Renal pelvis (tissue), 4 donors: ENCODE data around the gene METTL2B. TPM values are rescaled to one million over a fixed set of nuclear protein-coding genes. Genes with fewer than 3 reads are reported as not detected.
"Not testable (repeated sequence)": the region's sequence is repeated elsewhere in the genome, so short reads cannot be mapped to it uniquely, and the experiment has no call there.

Experiments used
- DNase-seq: peaks from one replicate; pipeline ENCODE4 v3.0.0-alpha.2; 2013
- polyA plus RNA-seq, 3 donors: library from polyadenylated mRNA; unstranded; fragments of 120-200 nt; gene quantifications; one replicate each; pipeline ENCODE4 v1.2.1, GENCODE V29; 2013; ENCODE audit not compliant: insufficient read length in 3 of 3

The METTL2B gene
- polyA plus RNA-seq, 3 donors = 19.5 to 35.5 (median 26.2) TPM

DNA sequence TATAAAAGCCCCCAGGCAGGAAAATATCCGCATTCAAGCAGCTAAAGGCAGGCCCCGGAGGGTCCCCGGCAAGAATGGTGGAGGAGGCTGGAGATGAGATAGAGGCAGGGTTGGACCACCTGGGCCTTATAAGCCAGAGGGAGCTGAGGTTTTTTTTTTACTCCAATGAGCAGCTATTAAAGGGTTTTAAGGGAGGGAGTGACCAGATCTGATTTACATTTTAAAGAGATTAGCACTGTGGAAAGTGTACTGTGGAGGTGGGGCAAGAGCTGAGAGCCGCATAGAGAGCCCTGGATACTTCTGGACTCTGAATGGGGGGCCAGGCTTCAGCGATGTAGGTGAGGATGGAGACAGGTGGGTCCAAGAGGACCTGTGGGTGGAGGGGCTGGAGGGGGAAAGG, 40.5 kb downstream of the METTL2B start:
- not testable (repeated sequence) for DNase-seq

DNA sequence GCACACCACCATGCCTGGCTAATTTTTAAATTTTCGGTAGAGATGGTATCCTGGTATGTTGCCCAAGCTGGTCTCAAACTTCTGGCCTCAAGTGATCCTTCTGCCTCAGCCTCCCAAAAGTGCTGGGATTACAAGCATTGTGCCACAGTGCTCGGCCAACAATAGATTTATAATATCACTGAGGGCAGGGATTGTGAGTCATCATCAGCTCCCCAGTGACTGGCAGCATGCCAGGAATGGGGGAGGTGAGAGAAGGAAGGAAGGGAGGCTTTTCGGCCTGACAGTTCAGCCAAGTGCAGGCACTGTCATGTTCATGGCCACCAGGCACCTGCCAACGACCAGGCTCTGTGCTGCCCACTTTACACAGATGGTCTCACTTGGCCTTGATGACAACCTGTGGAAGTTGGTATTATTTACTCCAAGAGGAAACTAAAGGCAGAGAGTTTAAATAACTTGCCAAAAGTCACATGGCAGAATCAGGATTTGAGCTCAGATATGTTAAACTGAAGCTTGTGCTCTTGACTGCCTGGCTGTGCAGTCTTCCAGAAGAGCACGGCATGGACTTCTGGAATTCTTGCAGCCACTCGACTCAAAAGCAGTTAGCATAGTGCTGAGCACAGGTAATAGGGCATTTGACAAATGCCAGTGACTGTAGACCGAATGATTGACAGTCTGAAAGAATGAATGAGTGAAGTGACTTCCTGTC, 46.8 kb downstream of the METTL2B start:
- not testable (repeated sequence) for DNase-seq

DNA sequence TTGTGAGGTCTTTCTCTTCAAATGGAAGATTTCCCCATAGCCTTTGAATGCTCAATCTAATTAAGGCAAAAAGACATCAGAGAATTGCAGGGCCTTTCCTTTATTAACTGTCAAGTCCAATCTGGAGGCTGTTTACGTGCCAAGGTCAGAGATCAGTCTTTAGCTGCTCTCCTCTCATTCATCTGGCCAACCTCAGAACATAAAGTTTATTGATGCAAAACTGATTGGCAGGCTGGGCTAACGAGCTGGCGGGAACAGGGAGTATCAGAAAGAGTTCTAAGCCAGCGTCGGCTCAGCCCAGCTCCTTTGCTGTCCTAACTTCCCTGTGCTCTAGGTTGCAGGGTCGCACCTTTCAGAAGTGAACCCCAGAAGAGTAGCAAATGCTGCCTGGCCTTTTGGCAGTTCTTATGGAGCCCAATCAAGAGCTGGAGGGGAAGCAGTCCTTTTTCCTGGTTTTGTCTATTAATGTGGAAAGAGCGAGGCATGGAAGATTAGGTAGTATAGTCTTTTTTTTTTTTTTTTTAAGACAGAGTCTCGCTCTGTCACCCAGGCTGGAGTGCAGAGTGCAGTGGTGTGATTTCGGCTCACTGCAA, 47.5 kb downstream of the METTL2B start:
- not testable (repeated sequence) for DNase-seq

DNA sequence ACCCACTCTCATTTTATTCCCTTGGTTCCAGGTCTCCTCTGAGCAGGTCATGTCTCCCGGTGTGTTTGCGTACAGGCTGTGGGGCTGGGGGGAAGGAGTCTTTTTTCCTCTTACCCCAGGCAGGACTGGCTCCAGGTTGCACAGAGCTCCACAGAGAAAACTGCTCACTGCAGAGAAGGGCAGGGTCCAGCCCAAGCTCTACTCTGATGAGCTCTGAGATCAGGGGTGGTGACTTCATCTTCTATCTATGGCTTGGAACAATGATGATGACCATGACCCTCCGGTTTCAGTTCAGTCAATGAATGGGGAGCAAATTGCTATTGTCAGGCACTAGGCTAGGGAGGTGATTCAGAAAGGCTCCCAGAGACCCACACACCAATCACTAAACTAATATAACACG, 49.0 kb downstream of the METTL2B start:
- DNase-seq = not testable (repeated sequence)

DNA sequence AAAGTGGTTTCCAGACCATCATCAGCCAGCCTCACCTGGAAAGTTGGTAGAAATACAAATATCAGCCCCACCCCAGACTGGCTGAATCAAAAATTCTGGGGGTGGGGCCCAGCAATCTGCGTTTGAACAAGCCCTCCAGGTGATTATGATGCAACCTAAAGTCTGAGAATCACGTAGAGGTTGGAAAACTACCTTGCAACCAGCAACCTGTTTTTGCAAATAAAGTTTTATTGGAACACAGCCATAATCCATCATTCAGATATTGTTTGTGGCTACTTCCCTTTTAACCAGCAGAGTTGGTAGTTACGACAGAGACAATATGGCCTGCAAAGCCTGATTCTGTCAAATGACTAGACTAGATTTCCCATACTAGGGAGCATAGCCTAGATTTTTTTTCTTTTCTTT, 49.5 kb downstream of the METTL2B start:
- not testable (repeated sequence) for DNase-seq

DNA sequence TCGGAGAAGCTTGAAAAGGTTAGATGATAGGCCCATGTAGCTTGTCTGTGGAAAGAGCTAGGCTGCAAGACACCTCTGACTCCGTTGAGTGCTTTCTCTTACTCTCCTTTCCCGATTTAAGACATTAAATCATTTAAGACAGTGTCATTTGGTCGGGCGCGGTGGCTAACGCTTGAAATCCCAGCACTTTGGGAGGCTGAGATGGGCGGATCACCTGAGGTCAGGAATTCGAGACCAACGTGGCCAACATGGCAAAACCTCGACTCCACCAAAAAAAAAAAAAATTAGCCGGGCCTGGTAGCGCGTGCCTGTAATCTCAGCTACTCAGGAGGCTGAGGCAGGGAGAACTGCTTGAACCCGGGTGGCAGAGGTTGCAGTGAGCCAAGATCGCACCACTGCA, 52.6 kb downstream of the METTL2B start:
- DNase-seq = not testable (repeated sequence)

DNA sequence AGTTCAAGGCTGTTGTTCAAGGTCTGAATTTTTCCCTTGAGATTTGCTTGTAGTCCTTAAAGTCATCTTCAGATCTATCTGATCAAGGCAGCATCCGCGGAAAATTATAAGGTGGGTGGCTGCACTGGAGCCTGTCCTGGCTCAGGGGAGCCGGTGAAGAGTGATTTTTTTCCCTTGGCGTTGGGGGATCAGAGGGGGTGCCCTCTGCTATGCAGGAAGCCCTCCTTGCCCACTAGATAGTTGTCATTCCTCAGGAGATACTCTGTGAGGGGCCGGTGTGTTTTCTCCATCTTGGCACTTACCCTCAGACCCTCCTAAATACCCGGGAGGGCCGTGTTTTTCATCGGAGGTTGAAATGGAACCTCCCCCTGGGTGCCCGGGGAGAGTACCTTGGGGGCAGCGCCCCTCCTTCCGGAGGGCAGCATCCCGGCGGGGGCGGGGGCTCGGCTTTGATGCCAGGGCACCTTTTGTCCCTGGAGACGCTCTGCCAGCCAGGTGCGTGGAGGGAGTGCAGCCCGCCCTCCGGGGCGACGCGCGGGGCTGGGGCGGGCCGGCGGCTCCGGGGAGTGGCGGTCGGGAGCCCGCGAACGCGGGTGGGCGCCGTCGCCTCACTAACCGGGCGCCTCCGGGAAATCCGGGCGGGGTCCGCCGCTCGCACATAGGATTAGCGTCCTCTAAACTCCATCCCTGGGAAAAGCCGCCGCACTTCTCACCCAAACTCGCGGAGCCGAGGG, 53.7 kb downstream of the METTL2B start:
- DNase-seq = not testable (repeated sequence)

DNA sequence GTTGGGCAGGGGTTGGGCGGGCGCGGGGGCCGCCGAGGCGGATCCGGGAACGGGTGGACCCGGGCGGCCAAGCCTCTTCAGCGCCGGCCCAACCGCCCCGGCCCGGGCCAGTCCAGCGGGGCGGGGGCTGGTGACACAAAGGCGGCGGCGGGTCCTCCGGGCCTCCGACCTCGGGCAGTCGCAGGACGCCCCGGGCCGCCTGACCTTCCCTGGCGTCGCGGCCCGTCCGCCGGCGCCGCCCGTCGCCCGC, 54.2 kb downstream of the METTL2B start:
- DNase-seq = no peak

DNA sequence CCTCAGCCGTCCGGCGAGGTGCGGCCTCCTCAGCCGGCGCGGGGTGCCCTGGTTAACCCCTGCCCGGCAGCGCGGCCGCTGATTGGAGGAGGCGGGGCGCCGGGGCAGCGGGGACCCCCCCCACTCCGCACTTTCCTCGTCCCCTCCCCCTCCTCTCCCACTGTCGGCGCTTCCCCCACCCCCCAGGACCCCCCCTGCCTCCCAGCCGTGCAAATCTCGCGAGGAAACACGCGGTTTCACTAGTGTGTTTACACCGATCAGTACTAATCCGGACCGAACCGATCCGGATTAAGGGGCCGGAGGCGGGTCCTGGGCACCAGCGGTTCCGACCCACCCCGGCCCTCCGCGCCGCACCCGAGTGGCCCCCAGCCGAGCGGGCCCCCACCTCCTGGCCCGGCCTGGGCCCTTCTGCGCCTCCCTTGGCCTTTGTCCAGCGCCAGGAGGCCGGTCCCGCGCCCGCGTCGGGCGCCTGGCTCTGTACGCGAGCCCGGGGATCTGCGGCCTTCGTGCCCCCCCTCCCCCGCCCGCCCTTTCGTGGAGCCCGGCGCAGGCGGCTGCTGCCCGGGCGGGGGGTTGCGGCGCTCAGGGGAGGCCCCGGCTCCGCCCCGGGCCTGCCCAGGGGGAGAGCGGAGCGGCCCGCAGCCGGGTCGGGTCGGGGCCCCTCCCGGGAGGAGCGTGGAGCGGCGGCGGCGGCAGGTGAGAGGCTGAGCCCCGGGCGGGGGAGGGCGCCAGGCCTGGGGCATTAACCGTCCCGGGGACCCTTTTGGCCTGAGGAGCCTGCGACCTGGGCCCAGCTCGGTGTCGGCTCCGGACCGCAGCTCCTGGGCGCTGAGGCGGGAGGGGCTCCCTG, 54.8 kb downstream of the METTL2B start:
- peak; percentile 55 for DNase-seq

DNA sequence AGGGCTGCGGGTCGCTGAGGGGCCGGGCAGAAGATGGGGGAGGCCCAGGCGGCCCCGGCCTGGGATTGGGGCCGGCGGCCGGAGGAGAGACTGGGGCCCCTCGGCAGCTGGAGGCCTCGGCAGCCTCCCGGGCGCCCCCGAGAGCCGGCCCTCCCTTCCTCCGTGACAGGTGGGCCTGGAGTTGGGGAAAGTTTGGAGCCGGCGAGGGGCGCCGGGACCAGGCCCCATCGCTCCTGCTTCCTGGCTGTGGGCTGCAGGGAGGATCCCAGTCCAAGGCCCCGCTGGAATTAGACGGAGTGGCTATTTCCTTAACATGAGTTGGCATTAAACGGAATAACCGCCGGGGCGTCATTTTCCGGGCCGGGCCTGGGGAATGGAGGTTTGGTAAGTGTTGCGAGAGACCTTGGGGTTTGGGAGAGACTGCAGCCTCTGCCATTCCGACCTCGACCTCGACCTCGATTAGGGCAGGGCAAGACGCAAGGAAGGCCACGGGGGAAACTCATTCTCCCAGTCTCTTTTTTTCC, 55.5 kb downstream of the METTL2B start:
- DNase-seq = not testable (repeated sequence)

DNA sequence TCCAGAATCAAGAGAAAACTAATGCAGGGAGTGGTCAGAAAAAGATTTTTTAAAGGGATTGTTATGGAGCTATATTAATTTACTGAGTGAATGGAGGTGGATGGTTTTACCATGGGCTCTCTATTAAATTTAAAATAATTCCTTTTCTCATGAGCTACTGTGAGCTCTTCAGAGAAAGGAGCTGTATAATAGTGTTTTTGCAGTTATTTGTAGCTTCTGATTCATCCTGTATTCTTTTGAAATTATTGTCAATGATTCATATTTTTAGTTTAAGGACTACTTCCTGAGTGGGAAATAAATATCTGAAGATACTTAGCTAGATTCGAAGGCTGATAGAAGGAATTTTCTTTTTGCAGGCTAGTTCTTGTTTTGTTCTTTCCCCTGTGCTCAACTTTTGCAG, 56.4 kb downstream of the METTL2B start:
- DNase-seq = not testable (repeated sequence)

DNA sequence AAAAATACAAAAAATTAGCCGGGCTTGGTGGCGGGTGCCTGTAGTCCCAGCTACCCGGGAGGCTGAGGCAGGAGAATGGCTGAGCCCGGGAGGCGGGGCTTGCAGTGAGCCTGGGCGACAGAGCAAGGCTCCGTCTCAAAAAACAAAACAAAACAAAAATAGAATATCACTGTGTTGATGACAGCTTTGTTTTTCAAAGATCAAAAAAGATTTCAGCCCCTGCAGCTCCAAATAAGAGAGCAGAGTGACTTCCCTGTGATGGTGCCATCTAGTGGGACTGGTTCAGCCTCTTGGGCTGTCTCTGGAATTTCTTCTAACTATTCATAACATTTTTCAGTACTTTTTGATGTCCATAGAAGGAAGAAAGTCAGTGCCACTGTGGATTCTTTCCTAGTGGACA, 60.9 kb downstream of the METTL2B start:
- not testable (repeated sequence) for DNase-seq

DNA sequence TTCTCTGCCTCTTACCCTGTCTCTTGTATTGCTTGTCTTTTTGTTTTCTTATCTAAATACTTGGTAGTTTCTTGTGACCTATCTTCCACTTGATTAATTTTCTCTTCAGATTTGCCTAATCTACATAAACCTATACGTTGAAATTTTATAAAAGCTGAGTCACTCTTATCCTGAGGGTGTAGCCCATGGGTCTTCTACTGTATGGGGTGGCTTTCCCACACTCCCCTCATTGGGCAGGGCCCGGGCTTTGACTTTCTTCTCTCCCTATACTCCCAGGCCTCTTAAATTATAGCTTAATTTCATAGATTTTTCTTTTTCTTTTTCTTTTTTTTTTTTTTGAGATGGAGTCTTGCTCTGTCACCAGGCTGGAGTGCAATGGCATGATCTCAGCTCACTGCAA, 66.0 kb downstream of the METTL2B start:
- DNase-seq = not testable (repeated sequence)

DNA sequence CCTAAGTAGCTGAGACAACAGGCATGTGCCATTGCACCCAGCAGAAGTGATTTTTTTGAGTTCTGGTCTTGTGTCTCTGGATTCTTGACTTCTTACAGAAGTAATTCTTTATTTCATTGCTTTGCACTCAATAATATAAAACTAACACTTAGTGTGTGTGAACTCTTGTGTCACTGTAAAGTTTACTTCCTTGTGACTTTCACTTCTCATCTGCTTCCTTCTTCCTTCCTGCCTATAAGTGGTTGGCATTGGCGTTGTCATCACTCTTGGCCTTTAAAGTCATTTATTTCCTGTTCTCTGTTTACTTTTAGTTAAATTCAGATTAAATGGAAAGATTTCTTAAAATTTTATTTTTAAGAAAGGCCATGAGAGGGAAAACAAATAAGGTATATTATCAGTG, 66.8 kb downstream of the METTL2B start:
- DNase-seq = not testable (repeated sequence)

DNA sequence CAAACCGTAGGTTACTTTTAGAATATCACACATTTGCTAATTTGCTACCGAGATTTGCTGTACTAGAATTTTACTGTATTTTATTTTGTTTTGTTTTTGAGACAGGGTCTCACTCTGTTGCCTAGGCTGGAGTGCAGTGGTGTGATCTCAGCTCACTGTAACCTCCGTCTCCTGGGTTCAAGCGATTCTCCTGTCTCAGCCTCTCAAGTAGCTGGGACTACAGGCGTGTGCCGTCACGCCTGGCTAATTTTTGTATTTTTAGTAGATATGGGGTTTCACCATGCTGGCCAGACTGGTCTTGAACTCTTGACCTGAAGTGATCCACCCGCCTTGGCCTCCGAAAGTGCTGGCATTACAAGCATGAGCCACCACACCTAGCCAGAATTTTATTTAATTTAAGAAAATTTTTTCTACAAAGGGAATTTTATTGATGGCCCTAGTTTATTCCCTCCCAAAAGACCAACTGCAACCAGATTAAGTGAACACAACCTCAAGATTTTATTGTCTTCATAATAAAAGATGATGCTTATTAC, 69.8 kb downstream of the METTL2B start:
- DNase-seq = not testable (repeated sequence)

DNA sequence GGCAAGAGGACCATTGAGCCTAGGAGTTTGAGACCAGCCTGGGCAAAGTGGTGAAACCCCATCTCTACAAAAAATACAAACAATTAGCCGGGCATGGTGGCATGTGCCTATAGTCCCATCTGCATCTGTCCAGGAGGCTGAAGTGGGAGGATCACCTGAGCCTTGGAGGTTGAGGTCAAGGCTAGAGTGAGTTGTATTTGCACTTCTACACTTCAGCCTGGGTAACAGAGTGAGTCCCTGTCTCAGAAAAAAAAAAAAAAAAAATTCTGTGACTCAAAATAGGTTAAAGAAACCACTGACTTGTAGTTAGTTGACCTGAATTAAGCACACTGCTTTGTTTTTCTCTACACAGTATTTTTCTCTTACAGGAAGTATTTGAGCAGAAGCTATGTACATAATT, 74.4 kb downstream of the METTL2B start:
- no peak for DNase-seq

DNA sequence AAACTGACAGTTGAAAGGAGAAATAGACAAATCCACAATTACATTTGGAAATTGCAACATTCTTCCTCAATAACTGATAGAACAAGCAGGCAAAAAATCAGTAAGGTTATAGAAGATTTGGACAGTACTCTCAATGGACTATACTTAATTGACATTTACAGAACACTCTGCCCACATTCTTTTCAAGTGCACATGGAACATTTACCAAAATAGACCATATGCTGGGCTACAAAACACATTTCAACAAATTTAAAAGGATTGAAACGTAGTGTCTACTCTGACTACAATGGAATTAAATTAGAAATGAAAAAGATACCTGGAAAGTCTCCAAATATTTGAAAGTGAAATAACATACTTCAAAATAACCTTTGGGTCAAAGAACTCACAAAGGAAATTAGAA, 77.8 kb downstream of the METTL2B start:
- not testable (repeated sequence) for DNase-seq
